B cell (primary cell): ENCODE measurements around the gene ARIH2.

Experiments used
- EZH2 ChIP-seq: IDR thresholded peaks from 2 replicates; pipeline ENCODE4 v1.6.1; 2012; ENCODE audit warnings: borderline replicate concordance, low read depth, mild to moderate bottlenecking, moderate library complexity, low read length; ENCODE audit not compliant: insufficient read depth, poor library complexity, severe bottlenecking
- TF ChIP-seq, protein P1 (sequence below): fragments of 200-600 bp; IDR thresholded peaks from one replicate; pipeline ENCODE4 v1.8.0; 2022; ENCODE audit warnings: antibody characterized with exemption, mild to moderate bottlenecking

GRCh38 chr3:49034650-49035049 is 116.0 kb downstream of the ARIH2 start:
- TF ChIP-seq, protein P1, sequence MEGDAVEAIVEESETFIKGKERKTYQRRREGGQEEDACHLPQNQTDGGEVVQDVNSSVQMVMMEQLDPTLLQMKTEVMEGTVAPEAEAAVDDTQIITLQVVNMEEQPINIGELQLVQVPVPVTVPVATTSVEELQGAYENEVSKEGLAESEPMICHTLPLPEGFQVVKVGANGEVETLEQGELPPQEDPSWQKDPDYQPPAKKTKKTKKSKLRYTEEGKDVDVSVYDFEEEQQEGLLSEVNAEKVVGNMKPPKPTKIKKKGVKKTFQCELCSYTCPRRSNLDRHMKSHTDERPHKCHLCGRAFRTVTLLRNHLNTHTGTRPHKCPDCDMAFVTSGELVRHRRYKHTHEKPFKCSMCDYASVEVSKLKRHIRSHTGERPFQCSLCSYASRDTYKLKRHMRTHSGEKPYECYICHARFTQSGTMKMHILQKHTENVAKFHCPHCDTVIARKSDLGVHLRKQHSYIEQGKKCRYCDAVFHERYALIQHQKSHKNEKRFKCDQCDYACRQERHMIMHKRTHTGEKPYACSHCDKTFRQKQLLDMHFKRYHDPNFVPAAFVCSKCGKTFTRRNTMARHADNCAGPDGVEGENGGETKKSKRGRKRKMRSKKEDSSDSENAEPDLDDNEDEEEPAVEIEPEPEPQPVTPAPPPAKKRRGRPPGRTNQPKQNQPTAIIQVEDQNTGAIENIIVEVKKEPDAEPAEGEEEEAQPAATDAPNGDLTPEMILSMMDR = no peak
- no peak for TF ChIP-seq EZH2
